NOMO-1 treated with dmso at 0.1 percent for 144 hours (cell line): ENCODE data around the gene GOLGA8F.
"Not testable (repeated sequence)": the region's sequence is repeated elsewhere in the genome, so short reads cannot be mapped to it uniquely, and the experiment has no call there.

ENCODE experiments used
- DNase-seq: peaks from one replicate; lab custom pipeline; 2025; ENCODE audit not compliant: unreplicated experiment; lab: John Stamatoyannopoulos, UW

The GOLGA8F gene, protein sequence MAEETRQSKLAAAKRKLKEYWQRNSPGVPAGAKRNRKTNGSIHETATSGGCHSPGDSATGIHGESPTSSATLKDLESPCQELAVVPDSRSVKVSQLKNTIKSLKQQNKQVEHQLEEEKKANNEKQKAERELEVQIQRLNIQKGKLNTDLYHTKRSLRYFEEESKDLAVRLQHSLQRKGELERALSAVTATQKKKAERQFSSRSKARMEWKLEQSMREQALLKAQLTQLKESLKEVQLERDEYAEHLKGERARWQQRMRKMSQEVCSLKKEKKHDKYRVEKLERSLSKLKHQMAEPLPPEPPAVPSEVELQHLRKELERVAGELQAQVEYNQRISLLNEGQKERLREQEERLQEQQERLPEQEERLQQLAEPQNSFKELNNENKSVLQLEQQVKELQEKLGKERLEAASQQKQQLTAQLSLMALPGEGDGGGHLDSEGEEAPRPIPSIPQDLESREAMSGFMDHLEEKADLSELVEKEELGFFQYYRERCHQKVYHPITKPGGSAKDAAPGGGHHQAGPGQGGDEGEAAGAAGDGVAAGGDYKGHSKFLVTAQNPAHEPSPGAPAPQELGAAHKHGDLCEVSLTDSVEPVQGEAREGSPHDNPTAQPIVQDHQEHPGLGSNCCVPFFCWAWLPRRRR

DNA sequence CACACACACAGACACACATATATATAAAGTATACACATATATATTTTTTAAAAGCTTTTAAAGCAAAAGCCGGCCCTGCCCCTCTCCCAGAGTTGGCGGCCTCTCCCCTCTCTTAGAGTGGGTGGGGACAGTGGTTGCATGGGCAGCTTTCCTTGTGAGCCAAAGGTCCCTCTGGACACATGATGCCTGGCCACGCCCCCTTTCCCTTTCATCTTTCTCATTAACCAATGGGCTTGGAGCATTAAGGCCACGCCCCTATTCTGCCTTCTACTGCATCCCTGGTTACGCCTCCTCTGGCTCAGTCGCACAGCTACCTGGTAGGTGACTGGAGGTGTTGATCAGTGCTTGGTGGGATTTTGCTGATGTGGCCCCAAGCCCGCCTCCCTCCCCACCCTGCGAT is at the start of gene GOLGA8F:
Gene GOLGA8F, plus strand, starts transcription at position 301 of the 400 bp plus-strand sequence. Its CDS starts 98 bp downstream, at position 399.
- DNase-seq: not testable (repeated sequence)

DNA sequence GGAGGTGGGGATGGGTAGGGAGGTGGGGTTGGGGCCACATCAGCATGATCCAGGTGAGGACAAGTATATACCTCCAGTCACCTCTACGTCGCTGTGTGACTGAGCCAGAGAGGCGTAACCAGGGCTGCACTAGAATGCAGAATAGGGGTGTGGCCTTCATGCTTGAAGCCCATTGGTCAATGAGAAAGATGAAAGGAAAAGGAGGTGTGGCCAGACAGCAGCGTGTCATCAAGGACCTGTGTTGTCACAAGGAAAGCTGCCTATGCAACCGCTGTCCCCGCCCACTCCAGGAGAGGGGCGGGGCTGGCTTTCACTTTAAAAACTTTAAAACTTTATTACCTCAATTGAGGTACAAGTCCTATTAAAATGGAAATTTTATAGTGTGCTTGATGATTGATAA is 20.5 kb upstream of the GOLGA8F start, which contains the start of gene GOLGA6L24:
Gene GOLGA6L24, minus strand, starts transcription at position 101 of the 400 bp plus-strand sequence. Its CDS starts 61 bp downstream, at position 40.
- DNase-seq: not testable (repeated sequence)

DNA sequence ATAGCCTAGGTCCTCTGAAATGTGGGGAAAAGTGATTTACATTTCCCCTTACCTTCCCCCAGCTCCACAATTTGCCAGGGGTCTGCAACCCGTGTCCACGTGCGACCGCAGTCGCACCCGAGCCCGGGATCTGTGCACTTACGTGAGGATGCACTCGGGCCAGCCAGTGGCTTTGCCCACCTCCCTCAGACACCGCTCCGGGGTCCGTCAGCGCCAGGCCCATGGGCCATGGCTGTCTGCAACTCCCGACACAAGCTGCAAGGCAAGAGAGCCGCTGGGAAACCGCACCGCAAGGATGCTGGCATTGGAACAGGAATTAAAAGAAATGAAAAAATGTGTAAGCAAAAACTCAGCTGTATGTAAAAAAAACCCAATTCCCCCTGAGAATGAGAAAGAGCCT is 13.0 kb upstream of the GOLGA8F start:
- DNase-seq: not testable (repeated sequence)

DNA sequence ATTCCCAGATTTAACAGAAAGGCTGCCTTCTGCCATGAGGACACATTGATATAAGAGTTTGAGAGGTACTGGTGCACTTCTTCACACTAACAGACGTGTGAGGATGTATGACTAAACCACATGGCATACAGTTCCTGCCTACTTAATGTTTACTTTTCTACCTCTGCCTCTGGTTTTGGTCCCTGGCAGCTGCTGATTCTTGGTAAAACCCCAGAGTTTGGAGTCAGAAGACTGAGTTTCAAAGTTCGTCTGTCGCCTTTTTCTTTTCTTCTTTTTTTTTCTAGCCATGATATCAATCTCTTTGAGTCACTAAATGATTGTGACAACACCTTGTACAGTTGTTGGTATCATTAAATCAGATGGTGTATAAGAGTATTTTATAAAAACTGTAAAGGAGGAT is 1.6 kb downstream of the GOLGA8F start:
- not testable (repeated sequence) for DNase-seq

DNA sequence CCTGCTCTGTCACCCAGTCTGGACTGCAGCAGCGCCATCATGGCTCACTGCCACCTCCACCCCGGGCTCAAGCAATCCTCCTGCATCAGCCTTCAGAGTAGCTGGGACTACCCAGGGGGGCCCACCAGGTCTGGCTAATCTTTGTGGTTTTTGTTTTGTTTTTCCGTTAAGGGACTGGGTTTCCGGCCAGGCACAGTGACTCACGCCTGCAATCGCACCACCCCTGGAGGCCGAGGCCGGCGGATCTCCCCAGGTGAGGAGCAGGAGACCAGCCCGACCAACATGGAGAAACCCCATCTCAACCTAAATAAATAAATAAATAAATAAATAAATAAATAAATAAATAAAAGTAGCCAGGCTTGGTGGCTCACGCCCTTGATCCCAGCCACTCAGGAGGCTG is 17.6 kb downstream of the GOLGA8F start:
- not testable (repeated sequence) for DNase-seq

DNA sequence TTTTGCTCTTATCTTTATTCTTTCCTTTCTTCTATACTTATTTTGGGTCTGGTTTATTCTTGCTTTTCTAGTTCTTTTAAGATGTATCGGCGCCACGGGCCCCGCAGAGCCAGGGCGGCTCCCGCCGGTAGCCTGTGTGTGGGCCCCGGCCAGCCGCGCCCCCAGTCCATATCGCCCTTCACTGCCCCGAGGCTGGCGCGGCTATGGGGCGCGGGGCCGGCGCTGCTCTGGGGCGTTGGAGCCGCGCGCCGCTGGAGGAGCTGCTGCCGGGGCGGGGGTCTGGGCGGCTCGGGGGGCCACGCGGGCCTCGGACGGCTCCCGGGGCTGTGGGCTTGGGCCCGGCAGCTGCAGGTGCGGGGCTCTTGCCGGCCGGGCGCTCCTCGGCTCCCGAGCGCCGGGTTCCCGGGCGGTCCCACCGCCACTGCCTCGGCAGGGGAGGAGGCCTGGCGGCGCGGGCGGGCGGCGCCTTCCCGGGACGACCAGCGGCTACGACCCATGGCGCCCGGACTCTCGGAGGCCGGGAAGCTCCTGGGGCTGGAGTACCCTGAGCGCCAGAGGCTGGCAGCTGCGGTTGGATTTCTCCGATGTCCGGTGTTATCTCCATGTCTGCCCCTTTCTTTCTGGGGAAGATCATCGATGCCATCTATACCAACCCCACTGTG is 24.4 kb downstream of the GOLGA8F start:
- not testable (repeated sequence) for DNase-seq

DNA sequence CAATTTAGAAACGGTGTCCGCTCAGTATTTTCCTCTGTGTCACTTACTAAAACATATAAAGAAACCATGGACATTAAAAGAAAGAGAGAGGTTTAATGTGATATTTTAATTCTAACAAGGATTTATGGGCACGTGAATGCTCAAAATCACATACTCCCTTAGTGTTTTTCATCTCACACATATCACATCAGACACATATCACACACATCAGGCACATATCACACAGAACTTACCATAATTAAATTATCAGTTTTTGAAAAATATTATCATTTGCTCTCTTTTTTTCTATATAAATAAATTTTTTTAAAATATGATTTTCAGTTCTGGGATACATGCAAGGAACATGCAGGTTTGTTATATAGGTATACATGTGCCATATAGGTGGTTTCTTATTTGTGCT is 42.0 kb downstream of the GOLGA8F start:
- DNase-seq: not testable (repeated sequence)

DNA sequence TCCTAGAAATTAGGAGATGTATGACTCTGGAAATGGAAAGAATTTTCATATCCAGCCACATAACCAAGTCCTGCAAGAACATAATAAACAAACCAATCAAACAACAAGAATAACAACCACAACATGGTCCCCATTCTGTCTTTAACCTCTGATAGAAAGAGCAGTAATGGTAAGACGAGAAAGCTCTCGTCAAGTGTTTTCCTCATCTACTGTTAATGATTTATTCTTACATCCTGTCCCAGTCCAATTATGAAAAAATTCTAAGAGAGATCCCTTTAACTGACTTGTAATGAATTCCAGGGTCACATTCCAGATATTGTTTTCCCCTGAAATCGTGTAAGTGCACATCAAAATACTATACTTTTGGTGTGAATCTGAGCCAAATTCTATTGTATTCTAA is 57.1 kb downstream of the GOLGA8F start:
- not testable (repeated sequence) for DNase-seq
